ENCODE data around the gene PRKAR2B.

The PRKAR2B gene

DNA sequence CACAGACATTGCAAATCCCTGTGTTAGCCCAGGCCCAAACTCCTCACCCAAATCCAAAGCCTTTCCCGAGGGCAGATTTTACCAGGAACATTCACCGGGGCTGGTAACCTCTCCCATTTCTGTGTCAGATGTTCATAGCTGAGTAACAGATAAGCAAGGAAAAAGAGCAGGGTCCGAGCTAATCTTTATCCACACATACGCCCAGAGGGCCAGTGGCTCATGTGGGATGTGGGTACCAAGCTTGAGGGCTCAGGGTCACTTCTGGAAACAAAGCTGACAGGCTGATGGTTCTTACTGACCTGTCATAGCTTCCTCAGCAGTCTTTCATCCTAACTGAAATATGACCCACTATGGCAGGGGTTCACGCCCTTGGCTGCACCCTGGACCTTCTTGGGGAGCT is 164.1 kb downstream of the PRKAR2B start:
- no peak overlapping the region for H2BK120ac ChIP-seq (ENCODE audit: low read depth, low read length)
- no peaks in the 10 kb centered on the region for H3K4me1 ChIP-seq (ENCODE audit: control insufficient read depth in 2 of 2, insufficient read depth in 1 of 2, low read depth in 1 of 2, low read length in 2 of 2)
- H3K36me3 ChIP-seq (replicated peaks in 1 of 2; ENCODE audit: control insufficient read depth in 2 of 2, insufficient read depth in 2 of 2, low read length in 2 of 2): peaks cover 8 to 54% of the 10 kb centered on the region in 2 donors
- no peaks in the 10 kb centered on the region for H3K79me1 ChIP-seq (ENCODE audit: low read depth, low read length)
- H2AFZ ChIP-seq (ENCODE audit: low read length): no peak overlapping the region
- H3K4me3 ChIP-seq (ENCODE audit: low read length in 2 of 2): no peak overlapping the region
- no peaks in the 10 kb centered on the region for H3K27me3 ChIP-seq (ENCODE audit: control insufficient read depth in 3 of 3, insufficient read depth in 3 of 3, low read depth in 1 of 3, low read length in 3 of 3)
- H3K14ac ChIP-seq (ENCODE audit: low read length): no peak overlapping the region
- H3K4me2 ChIP-seq (ENCODE audit: insufficient read depth, low read length, poor library complexity, severe bottlenecking): no peak overlapping the region
- H2AK5ac ChIP-seq (ENCODE audit: low read depth, low read length): no peak overlapping the region
- H2BK5ac ChIP-seq (ENCODE audit: low read length): no peak overlapping the region
- H3K4ac ChIP-seq (ENCODE audit: low read length): no peak overlapping the region
- H4K91ac ChIP-seq (ENCODE audit: low read depth, low read length, poor library complexity): no peak overlapping the region
- no peak overlapping the region for H3K18ac ChIP-seq (ENCODE audit: low read length)
- H3K23ac ChIP-seq (ENCODE audit: low read depth, low read length, poor library complexity): no peak overlapping the region
- H2BK12ac ChIP-seq (ENCODE audit: low read length): no peak overlapping the region
- H3K9ac ChIP-seq (ENCODE audit: low read depth, low read length, poor library complexity): no peak overlapping the region
- no CpG with 5 or more reads among the region's 5 CpGs for WGBS, 2 donors (ENCODE audit: extremely low coverage in 2 of 2, insufficient read length in 2 of 2, insufficient replicate concordance in 1 of 2)
- H4K8ac ChIP-seq (ENCODE audit: low read depth, low read length): no peak overlapping the region
- H3K9me3 ChIP-seq (replicated peaks in 1 of 2; ENCODE audit: control insufficient read depth in 2 of 2, insufficient read depth in 1 of 2, low read depth in 1 of 2, low read length in 2 of 2): peaks cover 2 to 3% of the 10 kb centered on the region in 2 donors
- no peak for DNase-seq (ENCODE audit: low spot score)
- no peak overlapping the region for H3K27ac ChIP-seq (replicated peaks; ENCODE audit: low read length)
- no peak overlapping the region for H2BK15ac ChIP-seq (ENCODE audit: low read length)

DNA sequence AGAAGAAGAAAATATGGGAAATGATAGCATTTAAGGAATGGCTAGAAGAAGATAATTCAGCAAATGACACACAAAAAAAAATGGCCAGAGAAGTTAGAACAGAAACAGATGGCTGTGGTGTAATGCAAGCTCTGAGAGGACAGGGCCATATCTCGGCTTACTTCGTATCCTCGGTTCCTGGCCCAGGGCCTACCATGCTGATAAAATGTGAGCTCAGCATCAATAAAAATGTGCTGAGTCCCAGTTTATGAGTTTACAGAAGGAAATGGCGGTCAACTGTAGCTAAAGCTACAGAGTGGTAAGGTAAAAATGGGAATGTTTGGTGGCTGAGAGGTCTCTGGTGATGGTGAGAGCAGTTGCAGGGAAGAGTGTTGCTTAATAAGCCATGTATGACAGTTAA is 165.1 kb downstream of the PRKAR2B start:
- Histone ChIP-seq H3K27me3 (ENCODE audit: control insufficient read depth in 3 of 3, insufficient read depth in 3 of 3, low read depth in 1 of 3, low read length in 3 of 3) (no peaks in the 10 kb centered on the region), H3K4ac (ENCODE audit: low read length) (no peak overlapping the region), H3K4me1 (ENCODE audit: control insufficient read depth in 2 of 2, insufficient read depth in 1 of 2, low read depth in 1 of 2, low read length in 2 of 2) (no peaks in the 10 kb centered on the region), H3K14ac (ENCODE audit: low read length) (no peak overlapping the region), H3K4me3 (ENCODE audit: low read length in 2 of 2) (no peak overlapping the region), H3K23ac (ENCODE audit: low read depth, low read length, poor library complexity) (no peak overlapping the region), H2BK120ac (ENCODE audit: low read depth, low read length) (no peak overlapping the region), H3K36me3 (replicated peaks in 1 of 2; ENCODE audit: control insufficient read depth in 2 of 2, insufficient read depth in 2 of 2, low read length in 2 of 2) (peaks cover 4 to 44% of the 10 kb centered on the region in 2 donors), H3K9ac (ENCODE audit: low read depth, low read length, poor library complexity) (no peak overlapping the region), H3K27ac (replicated peaks; ENCODE audit: low read length) (no peak overlapping the region), H2BK15ac (ENCODE audit: low read length) (no peak overlapping the region), H2AK5ac (ENCODE audit: low read depth, low read length) (no peak overlapping the region), H3K79me1 (ENCODE audit: low read depth, low read length) (no peaks in the 10 kb centered on the region), H3K9me3 (replicated peaks in 1 of 2; ENCODE audit: control insufficient read depth in 2 of 2, insufficient read depth in 1 of 2, low read depth in 1 of 2, low read length in 2 of 2) (peaks cover 2 to 11% of the 10 kb centered on the region in 2 donors), H2BK12ac (ENCODE audit: low read length) (no peak overlapping the region), H3K4me2 (ENCODE audit: insufficient read depth, low read length, poor library complexity, severe bottlenecking) (no peak overlapping the region), H4K8ac (ENCODE audit: low read depth, low read length) (no peak overlapping the region), H4K91ac (ENCODE audit: low read depth, low read length, poor library complexity) (no peak overlapping the region), H3K18ac (ENCODE audit: low read length) (no peak overlapping the region), H2BK5ac (ENCODE audit: low read length) (no peak overlapping the region), H2AFZ (ENCODE audit: low read length) (no peak overlapping the region)
- no CpG with 5 or more reads among the region's 4 CpGs for WGBS, 2 donors (ENCODE audit: extremely low coverage in 2 of 2, insufficient read length in 2 of 2, insufficient replicate concordance in 1 of 2)
- no peak for DNase-seq (ENCODE audit: low spot score)

DNA sequence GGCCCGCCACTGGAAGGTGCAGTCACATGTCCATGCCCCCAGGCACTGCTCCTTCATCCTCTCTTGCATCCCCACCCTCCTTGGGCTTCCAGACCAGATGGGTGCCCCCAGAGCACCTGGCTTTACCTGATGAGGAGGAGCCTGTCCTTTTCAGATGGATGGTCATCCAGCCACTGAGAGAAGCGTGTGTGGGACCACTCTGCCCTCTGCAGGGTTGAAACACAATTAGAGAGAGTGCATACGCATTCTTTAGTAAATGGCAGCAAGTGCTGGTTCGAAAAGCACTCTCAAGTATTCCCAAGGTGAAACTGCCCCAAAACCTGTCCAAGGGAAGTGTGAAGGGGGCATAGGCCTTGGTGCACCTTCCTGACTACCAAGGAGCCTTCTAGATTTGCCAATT is 165.9 kb downstream of the PRKAR2B start:
- H3K18ac ChIP-seq (ENCODE audit: low read length): no peak overlapping the region
- H2BK120ac ChIP-seq (ENCODE audit: low read depth, low read length): no peak overlapping the region
- no peak for DNase-seq (ENCODE audit: low spot score)
- H3K4me3 ChIP-seq (ENCODE audit: low read length in 2 of 2): no peak overlapping the region
- no peak overlapping the region for H4K8ac ChIP-seq (ENCODE audit: low read depth, low read length)
- no peaks in the 10 kb centered on the region for H3K4me1 ChIP-seq (ENCODE audit: control insufficient read depth in 2 of 2, insufficient read depth in 1 of 2, low read depth in 1 of 2, low read length in 2 of 2)
- H2BK15ac ChIP-seq (ENCODE audit: low read length): no peak overlapping the region
- no peaks in the 10 kb centered on the region for H3K27me3 ChIP-seq (ENCODE audit: control insufficient read depth in 3 of 3, insufficient read depth in 3 of 3, low read depth in 1 of 3, low read length in 3 of 3)
- H3K4me2 ChIP-seq (ENCODE audit: insufficient read depth, low read length, poor library complexity, severe bottlenecking): no peak overlapping the region
- no peak overlapping the region for H3K23ac ChIP-seq (ENCODE audit: low read depth, low read length, poor library complexity)
- H3K9me3 ChIP-seq (replicated peaks in 1 of 2; ENCODE audit: control insufficient read depth in 2 of 2, insufficient read depth in 1 of 2, low read depth in 1 of 2, low read length in 2 of 2): peaks cover 2 to 11% of the 10 kb centered on the region in 2 donors
- no CpG with 5 or more reads among the region's 4 CpGs for WGBS, 2 donors (ENCODE audit: extremely low coverage in 2 of 2, insufficient read length in 2 of 2, insufficient replicate concordance in 1 of 2)
- H4K91ac ChIP-seq (ENCODE audit: low read depth, low read length, poor library complexity): no peak overlapping the region
- no peak overlapping the region for H2BK5ac ChIP-seq (ENCODE audit: low read length)
- H2BK12ac ChIP-seq (ENCODE audit: low read length): no peak overlapping the region
- H3K36me3 ChIP-seq (replicated peaks in 1 of 2; ENCODE audit: control insufficient read depth in 2 of 2, insufficient read depth in 2 of 2, low read length in 2 of 2): peaks cover 4 to 36% of the 10 kb centered on the region in 2 donors
- no peak overlapping the region for H3K4ac ChIP-seq (ENCODE audit: low read length)
- no peak overlapping the region for H3K14ac ChIP-seq (ENCODE audit: low read length)
- no peak overlapping the region for H2AK5ac ChIP-seq (ENCODE audit: low read depth, low read length)
- H3K79me1 ChIP-seq (ENCODE audit: low read depth, low read length): no peaks in the 10 kb centered on the region
- H3K27ac ChIP-seq (replicated peaks; ENCODE audit: low read length): no peak overlapping the region
- no peak overlapping the region for H3K9ac ChIP-seq (ENCODE audit: low read depth, low read length, poor library complexity)
- H2AFZ ChIP-seq (ENCODE audit: low read length): no peak overlapping the region
